ENCODE measurements around the gene GAK.
"Not testable (repeated sequence)": the region's sequence is repeated elsewhere in the genome, so short reads cannot be mapped to it uniquely, and the experiment has no call there.

The GAK gene

GRCh38 chr4:924107-925096 lies 7.7 kb downstream of the GAK start:
- TF ChIP-seq CTCF (IDR thresholded peaks at IDR 0.05; ENCODE audit: low read depth, low read length): no peak
- H3K4me3 ChIP-seq (replicated peaks in 1 of 2; ENCODE audit: low read depth in 2 of 2, low read length in 2 of 2): no peak overlapping the region
- peak; percentile 51 to 68 for DNase-seq (ENCODE audit: low read depth in 2 of 2)

- no peak for DNase-seq (ENCODE audit: low read depth in 2 of 2)
- no peak for TF ChIP-seq CTCF (IDR thresholded peaks at IDR 0.05; ENCODE audit: low read depth, low read length)
- H3K4me3 ChIP-seq (replicated peaks in 1 of 2; ENCODE audit: low read depth in 2 of 2, low read length in 2 of 2): no peak overlapping the region
Observed at GRCh38 chr4:921830-922331, 10.2 kb downstream of the GAK start.

GRCh38 chr4:919004-919680 lies 13.0 kb downstream of the GAK start:
- DNase-seq (ENCODE audit: low read depth in 2 of 2); H3K4me3 ChIP-seq (replicated peaks in 1 of 2; ENCODE audit: low read depth in 2 of 2, low read length in 2 of 2): not testable (repeated sequence)

GRCh38 chr4:918591-918990 lies 13.5 kb downstream of the GAK start:
- not testable (repeated sequence) for H3K4me3 ChIP-seq (replicated peaks in 1 of 2; ENCODE audit: low read depth in 2 of 2, low read length in 2 of 2); DNase-seq (ENCODE audit: low read depth in 2 of 2)

- no peak for TF ChIP-seq CTCF (IDR thresholded peaks at IDR 0.05; ENCODE audit: low read depth, low read length)
- DNase-seq (ENCODE audit: low read depth in 2 of 2): no peak
- no peak overlapping the region for H3K4me3 ChIP-seq (replicated peaks in 1 of 2; ENCODE audit: low read depth in 2 of 2, low read length in 2 of 2)
Observed at GRCh38 chr4:917992-918391, 14.1 kb downstream of the GAK start.

GRCh38 chr4:917466-917865 lies 14.7 kb downstream of the GAK start:
- TF ChIP-seq CTCF (IDR thresholded peaks at IDR 0.05; ENCODE audit: low read depth, low read length): no peak
- no peak overlapping the region for H3K4me3 ChIP-seq (replicated peaks in 1 of 2; ENCODE audit: low read depth in 2 of 2, low read length in 2 of 2)
- no peak for DNase-seq (ENCODE audit: low read depth in 2 of 2)

- H3K4me3 ChIP-seq (replicated peaks in 1 of 2; ENCODE audit: low read depth in 2 of 2, low read length in 2 of 2): no peak overlapping the region
- peak; percentile 15 to 32 for DNase-seq (ENCODE audit: low read depth in 2 of 2)
- TF ChIP-seq CTCF (IDR thresholded peaks at IDR 0.05; ENCODE audit: low read depth, low read length): no peak
Observed at GRCh38 chr4:915595-915994, 16.5 kb downstream of the GAK start.
